Measurements from ENCODE around the gene VPS37B.

Gene VPS37B

DNA sequence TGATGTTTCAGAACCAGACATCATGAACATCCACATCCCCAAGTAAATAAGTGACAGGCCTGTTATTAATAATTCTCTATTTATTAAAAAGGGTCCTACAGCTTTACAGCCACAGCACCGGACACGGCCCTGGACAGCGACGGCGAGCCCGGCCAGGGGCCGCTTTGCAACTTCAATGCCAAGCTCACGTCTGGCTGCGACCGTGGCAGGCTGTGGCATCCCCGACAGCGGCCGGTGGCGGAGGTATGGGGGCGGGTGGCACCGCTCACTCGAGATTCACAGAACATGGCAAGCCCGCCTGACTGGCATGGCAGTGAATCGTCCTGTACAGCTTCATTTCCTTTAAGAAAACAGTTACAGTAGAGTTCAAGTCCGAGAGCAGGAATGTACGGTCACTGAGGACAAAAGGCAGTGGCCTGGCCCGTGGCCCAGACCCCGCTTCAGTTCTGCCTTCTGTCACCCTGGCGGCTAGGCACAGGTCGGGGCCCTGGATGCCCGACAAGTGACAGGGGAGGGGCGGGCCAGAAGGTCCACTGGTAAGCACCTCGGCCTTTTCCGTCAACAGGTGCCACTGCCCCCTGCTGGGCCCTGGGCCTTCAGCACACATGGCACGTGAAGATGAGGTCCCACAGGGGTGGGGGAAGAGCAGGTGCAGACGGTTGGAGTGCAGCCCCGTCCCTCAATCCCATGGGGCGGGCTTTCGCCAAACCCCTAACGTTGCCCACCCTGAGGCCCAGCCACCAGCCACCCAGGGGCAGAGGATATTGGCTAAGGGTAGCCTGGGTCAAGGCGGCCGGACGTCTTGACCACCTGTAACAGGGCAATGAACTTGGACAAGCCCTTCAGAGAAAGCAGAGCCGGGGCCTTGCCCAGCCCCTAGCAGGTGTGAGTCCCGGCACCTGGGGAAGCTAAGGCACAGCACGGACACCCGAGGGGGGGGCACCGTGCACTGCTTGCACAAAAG is 30.4 kb downstream of the VPS37B start:
- DNase-seq: peak; percentile 50

DNA sequence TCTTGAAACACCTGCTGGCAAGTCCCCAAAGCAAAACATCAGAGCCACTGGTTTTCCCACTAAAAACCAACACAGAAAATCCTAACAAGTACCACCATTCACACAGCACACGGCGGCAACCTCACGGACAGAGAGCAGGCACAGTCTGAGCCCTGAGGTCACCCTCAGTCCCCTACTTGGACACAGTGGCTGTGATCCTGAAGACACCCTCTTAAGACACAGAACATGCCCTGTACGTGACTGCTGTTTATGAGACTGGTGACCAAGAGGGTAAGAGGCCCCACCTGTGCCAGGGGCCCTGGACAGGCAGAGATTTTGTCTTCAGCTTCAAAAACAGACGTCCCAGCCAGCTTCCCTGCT is 31.1 kb downstream of the VPS37B start:
- DNase-seq: no peak

DNA sequence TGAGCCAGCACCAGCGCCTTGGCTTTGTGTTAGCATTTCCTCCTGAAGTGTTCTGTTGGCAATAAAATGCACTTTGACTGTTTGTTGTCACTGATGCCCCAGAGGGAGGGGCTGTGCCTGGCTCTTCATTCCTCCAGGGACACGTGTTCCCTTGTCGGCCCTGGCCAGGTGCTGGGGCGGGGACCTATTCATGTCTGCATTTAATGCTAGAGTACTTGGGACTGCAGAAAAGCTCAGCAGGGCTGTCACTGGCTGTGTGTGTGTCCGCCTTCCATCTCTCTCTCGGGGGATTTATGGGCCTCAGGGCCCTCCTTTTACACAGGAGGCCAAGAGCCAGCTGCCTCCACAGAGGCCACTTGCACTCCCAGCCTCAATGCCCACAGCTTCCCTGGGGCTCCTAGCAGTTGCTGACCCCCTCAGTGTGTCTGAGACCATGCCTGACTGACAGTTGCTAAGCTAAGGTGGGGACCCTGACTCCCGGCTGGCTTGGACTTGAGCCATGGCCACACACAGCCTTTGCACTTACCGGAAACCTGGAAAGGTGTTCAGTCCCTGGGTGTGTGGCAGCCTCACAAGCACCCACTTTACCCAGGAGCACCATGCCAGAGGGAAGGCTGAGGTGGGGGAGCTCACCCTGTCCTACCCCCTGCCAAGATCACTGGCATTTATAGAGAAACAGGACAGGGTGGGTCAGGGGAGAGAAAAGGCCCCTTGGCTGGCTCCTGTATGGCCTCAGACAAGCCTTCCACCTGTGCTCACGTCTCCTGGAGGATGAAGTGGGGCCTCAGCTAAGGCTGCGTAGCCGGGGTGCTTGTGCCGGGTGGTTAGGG is 32.8 kb downstream of the VPS37B start:
- no peak for DNase-seq

DNA sequence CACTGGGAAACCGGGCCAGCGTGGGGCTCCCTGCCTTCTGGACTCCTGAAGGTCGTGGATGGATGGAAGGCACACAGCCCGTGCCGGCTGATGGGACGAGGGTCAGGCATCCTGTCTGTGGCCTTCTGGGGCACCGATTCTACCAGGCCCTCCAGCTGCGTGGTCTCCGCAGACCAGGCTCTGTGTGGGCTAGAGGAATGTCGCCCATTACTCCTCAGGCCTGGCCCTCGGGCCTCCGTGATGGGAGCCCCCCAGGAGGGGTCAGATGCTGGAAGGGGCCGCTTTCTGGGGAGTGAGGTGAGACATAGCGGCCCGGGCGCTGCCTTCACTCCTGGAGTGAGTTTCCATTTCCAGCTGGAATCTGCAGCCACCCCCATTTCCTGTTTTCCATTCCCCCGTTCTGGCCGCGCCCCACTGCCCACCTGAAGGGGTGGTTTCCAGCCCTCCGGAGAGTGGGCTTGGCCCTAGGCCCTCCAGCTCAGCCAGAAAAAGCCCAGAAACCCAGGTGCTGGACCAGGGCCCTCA is 33.8 kb downstream of the VPS37B start:
- no peak for DNase-seq

DNA sequence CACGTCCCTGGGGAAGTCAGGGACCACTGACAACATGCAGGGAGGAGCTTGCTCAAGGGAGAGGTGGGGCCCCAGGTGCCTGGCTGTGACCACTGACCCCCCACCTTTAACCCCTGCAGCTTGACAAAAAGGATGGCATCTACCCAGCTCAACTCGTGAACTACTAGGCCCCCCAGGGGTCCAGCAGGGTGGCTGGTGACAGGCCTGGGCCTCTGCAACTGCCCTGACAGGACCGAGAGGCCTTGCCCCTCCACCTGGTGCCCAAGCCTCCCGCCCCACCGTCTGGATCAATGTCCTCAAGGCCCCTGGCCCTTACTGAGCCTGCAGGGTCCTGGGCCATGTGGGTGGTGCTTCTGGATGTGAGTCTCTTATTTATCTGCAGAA is 34.3 kb downstream of the VPS37B start:
- no peak for DNase-seq

DNA sequence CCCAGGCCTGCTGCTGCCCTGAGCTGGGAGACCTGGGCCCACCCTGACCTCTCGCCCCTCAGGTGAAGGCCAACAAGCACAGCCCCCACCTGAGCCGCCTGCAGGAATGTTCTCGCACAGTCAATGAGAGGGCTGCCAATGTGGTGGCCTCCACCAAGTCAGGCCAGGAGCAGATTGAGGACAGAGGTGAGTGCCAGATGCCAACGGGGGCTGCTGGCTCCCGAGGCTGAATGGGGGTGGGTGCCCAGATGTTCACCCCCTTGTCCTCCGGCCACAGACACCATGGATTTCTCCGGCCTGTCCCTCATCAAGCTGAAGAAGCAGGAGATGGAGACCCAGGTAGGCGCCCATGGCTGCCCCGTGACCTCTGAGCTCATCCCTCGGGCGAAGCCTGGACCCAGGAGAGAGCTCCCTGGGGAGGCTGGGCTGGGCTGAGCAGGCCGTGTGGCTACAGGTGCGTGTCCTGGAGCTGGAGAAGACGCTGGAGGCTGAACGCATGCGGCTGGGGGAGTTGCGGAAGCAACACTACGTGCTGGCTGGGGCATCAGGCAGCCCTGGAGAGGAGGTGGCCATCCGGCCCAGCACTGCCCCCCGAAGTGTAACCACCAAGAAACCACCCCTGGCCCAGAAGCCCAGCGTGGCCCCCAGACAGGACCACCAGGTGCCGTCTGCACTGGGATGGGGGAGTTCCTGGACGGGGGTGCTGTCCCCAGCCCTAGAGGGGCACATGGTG is 34.9 kb downstream of the VPS37B start:
- DNase-seq: no peak

DNA sequence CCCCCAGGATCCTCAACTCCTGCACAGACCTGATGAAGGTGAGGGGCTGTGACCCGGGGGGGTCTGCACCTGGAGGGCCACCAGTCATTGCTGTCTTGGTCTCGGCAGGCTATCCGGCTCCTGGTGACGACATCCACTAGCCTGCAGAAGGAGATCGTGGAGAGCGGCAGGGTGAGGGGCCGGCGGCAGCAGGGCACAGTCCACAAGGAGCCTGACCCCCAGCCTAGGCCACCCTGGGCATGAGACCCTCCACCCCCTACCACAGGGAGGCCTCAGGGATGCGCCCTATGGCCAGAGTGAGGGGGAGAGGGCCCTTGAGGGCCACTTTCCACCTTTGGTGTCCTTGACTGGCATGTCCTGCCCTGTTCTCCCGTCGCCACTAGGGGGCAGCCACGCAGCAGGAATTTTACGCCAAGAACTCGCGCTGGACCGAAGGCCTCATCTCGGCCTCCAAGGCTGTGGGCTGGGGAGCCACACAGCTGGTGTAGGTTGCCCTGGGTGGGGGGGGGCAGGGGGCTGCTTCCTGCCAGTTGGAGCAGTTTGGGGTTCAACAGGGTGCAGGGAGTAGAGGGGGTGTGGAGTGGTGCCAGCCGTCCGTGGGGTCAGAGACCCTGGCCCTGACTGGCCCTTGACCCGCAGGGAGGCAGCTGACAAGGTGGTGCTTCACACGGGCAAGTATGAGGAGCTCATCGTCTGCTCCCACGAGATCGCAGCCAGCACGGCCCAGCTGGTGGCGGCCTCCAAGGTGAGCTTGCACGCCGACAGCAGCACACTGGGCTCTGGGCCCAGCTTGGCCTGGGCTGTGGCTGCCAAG is 35.7 kb downstream of the VPS37B start:
- DNase-seq: peak; percentile 69

DNA sequence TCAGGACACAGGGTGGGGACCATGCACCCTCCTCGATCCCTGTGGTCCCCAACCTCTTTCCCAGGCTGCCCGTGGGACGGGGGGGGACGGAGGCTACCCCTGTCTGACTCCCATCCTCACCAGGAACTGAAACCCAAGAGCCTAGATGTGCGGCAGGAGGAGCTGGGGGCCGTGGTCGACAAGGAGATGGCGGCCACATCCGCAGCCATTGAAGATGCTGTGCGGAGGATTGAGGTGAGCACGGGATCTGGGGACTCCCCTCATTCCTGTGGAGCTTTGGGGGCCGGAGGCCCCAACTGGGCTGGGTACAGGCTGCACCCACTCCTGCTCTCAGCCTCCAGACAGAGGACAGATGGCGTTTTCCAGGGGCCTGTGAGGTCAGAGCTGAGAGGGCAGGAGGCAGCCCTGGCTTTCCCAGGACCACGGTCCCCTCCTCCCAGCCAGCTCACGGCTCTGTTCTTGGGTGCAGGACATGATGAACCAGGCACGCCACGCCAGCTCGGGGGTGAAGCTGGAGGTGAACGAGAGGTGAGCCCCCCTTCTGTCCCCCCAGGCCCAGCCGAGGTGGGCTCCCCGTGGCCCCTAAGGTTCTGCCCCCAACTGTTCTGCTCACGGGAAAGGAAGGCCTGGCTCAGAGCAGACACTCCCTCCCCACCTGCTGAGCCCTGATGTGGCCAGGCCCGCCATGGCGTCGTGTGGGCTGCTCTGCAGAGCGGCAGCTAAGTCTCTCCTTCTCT is 36.5 kb downstream of the VPS37B start:
- DNase-seq: no peak

DNA sequence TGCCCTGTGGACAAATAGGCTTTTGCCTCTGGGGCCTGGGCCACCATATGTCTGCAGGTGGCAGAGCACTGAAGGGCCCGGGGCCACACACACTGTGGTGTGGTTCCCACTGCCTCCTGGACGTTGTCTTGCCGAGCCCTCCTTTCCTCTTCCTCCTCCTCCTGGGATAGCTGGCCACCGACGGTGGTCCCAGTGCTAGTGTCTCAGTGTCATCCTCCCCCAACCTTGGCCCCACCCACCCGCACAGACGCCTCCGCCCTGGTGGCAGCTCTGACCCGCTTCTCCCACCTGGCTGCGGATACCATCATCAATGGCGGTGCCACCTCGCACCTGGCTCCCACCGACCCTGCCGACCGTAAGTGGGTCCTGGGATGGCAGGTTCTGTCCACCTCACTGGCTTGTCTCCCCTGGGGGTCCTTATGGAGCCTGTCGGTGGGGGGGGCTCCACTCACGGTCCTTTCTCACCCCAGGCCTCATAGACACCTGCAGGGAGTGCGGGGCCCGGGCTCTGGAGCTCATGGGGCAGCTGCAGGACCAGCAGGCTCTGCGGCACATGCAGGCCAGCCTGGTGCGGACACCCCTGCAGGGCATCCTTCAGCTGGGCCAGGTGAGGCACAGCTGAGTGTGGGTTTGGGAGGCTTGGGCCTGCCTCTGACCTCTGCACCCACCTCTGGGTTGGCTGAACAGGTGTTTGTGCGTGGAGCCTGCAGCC is 37.2 kb downstream of the VPS37B start:
- no peak for DNase-seq

DNA sequence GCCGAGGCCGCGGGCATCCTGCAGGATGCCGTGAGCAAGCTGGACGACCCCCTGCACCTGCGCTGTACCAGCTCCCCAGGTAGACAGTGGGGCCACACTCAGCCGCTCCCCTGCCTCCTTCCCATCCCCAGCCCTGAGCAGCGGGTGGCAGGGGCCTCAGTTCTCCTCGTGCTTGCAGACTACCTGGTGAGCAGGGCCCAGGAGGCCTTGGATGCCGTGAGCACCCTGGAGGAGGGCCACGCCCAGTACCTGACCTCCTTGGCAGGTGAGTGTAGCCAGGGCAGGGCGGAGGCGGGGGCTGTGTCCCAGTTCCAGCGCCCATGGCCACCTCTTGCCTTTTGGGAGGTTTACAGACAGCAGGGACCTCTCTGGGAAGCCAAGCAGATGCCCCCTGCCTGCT is 37.8 kb downstream of the VPS37B start:
- DNase-seq: no peak

DNA sequence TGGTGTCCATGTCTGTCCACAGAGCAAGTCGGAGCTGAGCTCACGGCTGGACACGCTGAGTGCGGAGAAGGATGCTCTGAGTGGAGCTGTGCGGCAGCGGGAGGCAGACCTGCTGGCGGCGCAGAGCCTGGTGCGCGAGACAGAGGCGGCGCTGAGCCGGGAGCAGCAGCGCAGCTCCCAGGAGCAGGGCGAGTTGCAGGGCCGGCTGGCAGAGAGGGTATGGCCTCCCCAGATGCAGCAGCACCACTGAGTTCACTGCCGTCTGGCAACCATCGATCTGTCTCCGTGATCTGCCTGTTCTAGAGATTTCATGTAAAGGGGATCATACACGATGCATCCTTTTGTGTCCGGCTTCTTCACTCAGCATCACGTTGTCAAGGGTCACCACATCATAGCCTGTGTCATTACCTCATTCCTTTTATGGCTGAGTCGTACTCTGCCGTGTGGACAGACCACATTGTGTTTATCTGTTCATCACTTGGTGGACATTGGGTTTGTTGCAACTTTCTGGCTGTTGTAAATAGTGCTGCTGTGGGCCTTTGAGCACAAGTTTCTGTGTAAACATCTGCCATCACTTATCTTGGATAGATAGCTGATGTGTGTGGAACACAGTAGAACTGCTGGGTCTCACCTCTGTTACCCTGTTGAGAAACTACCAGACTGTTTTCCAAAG is 38.8 kb downstream of the VPS37B start:
- no peak for DNase-seq

DNA sequence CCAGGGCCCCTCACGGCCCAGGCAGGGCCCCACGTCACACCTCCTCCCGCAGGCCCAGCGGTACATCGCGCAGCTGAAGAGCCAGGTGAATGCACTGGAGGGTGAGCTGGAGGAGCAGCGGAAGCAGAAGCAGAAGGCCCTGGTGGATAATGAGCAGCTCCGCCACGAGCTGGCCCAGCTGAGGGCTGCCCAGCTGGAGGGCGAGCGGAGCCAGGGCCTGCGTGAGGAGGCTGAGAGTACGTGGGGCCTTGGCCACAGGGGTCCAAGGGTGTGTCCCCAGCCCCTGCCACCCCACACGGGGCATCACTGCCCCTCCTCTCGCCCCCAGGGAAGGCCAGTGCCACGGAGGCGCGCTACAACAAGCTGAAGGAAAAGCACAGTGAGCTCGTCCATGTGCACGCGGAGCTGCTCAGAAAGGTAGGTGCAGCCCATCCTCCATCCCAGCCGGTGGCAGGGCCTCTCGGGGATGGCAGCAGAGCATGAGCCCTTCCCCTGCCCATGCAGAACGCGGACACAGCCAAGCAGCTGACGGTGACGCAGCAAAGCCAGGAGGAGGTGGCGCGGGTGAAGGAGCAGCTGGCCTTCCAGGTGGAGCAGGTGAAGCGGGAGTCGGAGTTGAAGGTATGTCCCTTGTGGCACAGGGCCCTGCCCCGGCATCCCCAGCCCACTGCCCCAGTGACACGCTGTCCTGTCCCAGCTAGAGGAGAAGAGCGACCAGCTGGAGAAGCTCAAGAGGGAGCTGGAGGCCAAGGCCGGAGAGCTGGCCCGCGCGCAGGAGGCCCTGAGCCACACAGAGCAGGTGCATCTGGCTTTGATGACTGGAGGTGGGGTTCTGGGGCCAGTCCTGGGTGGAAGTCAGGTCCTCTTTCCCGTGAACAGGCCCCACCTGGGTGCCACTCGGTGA is 39.7 kb downstream of the VPS37B start:
- no peak for DNase-seq

DNA sequence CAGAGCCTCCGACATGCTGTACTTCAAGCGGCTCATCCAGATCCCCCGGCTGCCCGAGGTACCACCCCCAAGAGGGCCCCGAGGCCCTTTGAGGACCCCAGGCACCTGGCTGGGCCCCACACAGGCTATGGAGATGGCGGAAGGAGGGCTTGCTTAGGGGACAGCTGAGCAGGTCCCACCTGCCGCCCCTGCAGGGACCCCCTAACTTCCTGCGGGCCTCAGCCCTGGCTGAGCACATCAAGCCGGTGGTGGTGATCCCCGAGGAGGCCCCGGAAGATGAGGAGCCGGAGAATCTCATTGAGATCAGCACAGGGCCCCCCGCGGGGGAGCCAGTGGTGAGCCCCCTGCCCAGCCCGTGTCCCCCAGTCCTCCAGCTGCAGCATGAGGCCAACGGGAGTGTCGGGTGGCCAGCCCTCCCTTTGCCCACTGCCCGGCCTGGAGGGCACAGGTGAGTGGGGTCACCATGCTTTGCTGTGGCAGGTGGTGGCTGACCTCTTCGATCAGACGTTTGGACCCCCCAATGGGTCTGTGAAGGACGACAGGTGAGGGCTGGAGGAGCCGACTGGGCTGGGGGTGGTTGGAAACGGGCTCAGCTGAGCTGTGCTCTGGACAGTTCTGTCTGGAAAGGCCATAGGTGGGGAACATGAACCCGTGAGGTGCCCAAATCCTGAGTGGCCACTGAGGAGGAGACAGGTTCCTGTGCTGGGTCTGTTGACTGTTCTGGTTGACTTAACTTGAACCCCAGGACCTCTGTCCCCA is 40.7 kb downstream of the VPS37B start:
- no peak for DNase-seq

DNA sequence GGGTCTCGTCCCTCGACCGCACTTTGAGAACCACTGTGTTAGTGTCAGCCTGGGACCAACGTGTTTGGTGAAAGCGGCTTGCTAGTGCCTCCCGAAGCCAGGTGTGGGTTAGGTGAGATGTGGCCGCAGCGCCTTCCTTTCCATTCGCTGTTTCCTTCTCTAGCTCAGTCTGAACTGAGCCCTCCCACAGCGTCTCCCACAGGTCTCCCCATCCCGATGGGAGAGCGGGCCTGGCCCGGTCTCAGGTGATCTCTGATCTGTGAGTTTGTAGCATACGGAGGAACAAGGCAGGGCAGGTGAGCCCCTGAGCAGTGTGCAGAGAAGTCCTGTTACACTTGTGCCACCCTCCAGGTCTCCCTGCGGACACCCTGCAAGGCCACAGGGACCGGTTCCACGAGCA is 41.4 kb downstream of the VPS37B start:
- no peak for DNase-seq

DNA sequence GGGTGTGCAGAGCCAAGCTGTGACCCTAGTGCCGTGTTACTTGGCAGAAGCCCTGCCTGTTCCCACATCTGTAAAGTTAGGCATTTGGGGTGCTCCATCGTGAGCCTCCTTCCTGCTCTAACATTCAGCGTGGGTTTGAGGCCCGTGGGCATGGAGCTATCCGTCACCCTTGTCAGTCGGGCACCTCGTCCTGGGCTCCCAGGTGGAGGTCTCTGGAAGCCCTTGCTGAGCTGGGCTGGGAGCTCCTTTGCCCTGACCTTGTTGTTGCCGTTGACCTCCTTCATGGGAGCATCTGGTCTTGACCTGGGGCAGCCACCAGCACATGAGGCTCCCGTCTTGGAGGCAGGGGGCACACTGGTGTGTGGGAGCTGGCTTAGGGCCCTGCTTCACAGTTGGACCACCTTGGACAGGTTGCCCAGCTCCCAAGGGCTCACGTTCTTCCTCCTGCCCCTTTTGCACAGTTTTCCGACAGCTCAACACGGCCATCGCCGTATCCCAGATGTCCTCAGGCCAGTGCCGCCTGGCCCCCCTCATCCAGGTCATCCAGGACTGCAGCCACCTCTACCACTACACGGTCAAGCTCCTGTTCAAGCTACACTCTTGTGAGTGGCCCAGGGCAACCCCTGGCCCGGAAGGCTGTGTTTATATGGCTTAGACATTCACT is 42.2 kb downstream of the VPS37B start:
- no peak for DNase-seq

DNA sequence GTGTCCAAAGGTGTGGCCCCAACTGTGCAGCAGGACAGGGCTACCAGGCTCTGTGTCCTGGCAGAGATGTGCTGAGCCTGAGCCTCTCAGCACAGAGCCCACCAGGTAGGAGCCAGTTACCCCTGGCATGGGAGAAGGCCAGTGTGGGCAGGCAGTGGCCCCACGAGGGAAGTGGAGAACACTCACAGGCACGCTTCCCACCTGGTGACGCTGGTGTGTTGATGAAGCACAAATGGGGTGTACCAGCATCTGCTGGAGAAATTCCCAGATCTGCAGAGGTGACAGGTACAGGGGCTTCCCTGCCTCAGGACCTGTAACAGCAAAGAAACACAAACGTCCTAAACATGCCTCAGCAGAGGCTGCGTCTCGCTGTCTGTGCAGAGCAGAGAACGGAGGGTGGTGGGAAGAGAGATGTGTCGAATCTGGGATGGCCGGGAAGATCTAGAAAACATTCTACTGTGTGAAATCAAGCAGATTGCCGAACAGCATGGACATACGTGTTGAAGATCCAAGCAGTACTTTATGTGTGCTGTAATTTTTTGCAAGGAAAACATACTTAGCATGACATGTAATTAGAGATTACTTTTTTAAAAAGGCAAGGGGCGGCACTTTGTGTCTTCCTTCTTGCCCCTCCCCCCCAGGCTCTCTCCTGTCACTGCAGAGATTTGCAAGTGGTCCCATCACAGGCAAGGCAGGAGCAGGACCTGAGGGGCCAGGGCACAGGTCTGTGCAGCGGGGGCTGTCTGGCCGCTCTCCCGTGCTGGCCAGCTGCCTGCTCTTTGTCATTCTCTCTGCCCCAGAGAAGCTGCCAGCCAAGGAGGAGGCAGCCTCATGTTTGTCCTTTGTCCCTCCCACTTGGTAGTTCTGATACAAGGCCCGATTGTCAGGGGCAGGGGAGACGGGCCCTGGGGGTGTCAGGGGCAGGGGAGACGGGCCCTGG is 43.3 kb downstream of the VPS37B start:
- no peak for DNase-seq

DNA sequence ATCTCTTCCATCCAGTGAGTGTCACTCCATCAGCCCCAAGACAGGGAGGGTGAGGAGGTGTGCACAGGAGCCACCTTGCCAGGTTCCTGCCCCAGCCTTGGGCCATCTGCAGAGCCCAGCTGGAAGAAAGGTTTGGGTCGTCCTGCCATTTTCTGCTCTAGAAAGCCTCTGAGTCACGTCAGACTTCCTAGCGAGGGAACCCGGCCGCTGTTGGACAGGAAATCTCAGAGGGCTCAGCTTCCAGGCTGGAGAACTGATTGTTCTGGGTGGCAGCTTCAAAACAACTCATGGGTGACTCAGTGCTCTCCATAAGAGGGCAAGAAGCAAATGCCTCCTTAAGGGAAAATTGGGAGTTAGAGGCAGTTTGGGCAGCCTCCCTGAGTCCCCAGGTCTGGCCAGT is 44.1 kb downstream of the VPS37B start:
- DNase-seq: no peak

Data from NCI-H146 (cell line).